GM18870 (cell line): ENCODE data around the gene AQP12A.
"Not testable (repeated sequence)": the region's sequence is repeated elsewhere in the genome, so short reads cannot be mapped to it uniquely, and the experiment has no call there.

ENCODE experiments used
- ATAC-seq: cut with Tn5 transposase; IDR thresholded peaks from one replicate; pipeline ENCODE4 v1.9.1; 2021; ENCODE audit warnings: moderate library complexity; ENCODE audit not compliant: unreplicated experiment

Gene AQP12A

DNA sequence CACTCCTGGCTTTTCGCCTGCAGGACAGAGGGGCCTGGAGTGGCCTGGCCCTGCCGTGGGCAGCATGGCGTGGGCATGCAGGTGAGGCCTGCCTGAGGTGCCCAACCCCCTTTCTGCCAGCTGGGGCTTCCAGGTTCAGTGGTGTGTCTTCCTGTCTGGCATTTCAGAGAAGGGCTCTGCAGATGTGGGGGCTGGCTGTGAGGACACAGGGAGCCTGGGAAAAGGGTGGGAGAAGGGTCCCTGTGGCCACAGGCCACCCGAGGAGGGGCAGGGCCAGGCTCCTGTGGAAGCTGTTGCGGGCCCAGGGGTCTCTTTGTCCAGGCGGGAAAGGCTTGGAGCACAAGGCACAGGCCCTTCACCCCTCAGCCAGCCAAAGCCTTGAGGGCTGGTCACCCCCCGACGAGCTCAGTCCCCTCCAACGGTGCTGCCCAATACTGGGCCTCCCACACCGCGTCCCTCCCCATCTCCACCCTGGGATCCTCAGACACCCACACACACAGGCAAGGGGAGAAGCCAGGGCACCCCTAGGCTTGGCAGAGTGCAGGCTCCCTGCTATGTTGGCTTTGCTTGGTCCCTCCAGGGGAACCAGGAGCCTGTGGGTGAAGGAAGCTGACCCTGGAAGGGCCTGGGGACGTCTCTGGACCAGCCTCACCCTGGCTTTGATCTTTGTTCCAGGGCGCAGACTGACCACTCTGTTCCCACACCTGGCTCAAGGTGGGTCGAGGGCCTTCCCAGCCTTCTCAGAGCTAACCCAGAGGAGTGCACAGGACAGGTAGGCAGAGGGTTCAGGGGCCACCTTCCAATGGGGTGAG is 3.7 kb upstream of the AQP12A start:
- ATAC-seq: no peak

DNA sequence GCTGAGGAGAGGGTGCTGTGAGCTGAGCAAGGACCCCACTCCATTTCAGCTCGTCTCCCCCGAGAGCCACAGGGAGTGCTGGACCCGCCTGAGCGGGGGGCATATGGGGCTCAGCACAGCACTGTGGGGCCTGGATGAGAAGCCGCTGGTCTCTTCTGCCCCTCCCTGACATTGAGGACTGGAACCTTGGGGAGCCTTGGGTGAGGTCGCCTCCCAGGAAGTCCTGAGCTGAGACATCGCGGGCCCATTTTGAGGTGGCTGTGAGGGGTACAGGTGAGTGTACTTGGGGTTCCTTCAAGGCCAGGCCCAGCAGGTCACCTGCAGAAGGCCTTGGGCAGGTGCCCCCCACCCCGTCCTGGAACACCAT is 3.1 kb upstream of the AQP12A start:
- no peak for ATAC-seq

GRCh38 chr2:240689975-240690374 is 1.7 kb upstream of the AQP12A start:
- ATAC-seq: no peak

DNA sequence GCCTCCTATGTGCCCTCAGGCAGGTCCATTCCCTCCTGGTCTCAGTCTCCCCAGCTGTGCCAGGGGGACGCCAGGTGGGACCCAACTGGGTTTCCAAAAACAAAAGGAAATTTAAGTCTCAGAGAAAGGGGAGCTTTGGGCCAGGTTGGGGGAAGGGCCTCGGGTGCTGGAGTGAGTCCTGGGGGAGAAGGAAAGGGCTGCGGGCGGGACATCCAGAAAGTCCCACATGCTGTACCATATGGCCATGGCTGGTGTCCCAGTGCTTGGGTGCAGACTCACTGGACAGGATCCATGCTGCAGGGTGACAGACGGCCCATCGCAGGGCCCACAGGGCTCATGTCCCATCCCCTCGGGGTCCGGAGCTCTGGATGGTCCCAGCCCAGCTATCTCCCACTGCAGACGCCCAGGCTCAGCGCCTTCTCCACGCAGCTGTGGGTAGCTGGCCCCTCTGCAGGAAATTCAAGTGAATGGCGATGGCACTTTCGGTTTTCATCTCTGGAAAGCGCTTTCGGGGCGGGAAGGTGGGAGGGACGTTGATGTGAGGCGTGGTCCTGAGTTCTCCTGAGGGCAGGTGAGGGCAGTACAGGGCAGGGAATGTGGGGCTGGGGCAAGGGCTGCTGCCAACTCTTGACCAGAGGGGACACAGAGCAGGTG is 1.1 kb upstream of the AQP12A start:
- not testable (repeated sequence) for ATAC-seq

GRCh38 chr2:240691075-240691427 is 615 bp upstream of the AQP12A start:
- ATAC-seq: not testable (repeated sequence)

- not testable (repeated sequence) for ATAC-seq
Measured at GRCh38 chr2:240692583-240693561, 1.2 kb downstream of the AQP12A start.

DNA sequence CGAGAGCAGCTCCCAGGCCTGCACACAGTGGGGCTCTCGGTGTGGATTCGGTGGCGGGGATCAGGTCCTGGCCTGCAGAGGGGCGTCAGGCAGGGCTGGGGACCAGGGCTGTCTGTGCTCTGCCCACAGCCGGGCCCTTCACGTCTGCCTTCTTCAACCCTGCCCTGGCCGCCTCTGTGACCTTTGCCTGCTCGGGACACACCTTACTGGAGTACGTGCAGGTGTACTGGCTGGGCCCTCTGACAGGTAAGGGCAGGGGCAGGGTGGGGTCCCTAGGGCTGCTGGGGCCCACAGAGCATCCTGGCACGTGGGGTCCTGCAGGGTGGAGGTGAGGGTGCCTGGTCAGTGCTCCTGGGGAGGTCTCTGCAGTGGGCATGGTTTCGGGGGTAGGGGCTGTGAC is 2.6 kb downstream of the AQP12A start:
- not testable (repeated sequence) for ATAC-seq

- not testable (repeated sequence) for ATAC-seq
Measured at GRCh38 chr2:240695593-240695992, 3.9 kb downstream of the AQP12A start.

GRCh38 chr2:240696469-240696868 is 4.8 kb downstream of the AQP12A start:
- not testable (repeated sequence) for ATAC-seq

DNA sequence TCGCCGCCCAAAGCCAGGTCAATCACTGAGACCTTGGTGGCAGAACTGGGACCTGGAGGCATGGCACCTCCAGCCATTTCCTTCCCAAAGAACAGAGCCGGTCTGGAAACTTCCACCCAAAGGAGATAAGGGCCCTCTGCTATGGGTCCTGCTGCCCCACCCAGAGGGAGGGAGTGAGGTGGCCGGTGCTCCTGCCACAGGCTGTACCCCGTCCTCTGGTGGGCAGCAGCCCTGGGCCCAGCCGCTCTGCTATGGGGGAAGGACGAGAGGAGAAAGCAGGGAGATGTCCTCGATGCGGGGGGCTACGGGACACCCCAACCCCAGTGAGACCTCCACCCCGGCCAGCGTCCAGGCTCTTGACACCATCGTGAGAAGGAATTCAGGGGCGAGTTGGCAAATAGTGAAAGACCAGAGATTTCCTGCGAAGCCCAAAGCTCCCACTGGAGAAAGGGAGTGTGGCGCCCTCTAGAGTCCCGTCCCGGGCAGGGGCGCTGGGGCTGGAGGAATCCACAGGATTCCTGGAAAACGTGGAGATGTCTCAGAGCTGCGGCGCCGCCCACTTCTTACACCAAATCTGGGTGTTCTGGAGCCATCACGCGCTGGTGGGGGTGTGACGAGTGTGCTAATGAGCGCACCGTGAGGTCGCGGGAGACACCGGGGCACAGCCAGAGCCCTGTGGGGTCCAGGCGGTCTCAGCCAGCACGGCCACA is 7.3 kb downstream of the AQP12A start:
- ATAC-seq: not testable (repeated sequence)

DNA sequence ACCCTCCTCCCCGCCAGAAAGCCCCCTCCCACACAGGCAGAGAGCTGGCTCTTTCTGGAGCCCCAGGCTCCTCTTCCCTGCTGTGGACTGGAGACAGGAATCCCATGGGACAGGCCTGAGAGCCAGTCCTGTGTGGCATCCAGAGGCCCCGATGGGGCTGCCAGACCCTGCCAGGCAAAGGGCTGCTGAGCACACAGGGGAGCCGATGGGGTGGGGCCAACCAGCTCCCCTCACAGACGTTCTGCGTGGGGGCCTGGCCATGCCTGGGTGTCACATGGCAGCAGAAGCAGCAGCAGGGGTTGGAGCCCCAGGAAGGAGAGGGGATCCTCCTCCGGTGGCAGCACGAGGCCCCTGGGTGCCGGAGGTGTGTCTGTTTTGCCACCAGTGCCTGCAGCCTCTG is 8.2 kb downstream of the AQP12A start:
- not testable (repeated sequence) for ATAC-seq

GRCh38 chr2:240700616-240701015 is 8.9 kb downstream of the AQP12A start:
- ATAC-seq: not testable (repeated sequence)

- ATAC-seq: no peak
Measured at GRCh38 chr2:240701091-240701735, 9.5 kb downstream of the AQP12A start.

GRCh38 chr2:240701736-240702639 is 10.3 kb downstream of the AQP12A start:
- no peak for ATAC-seq

GRCh38 chr2:240702640-240703011 is 11.0 kb downstream of the AQP12A start:
- no peak for ATAC-seq

- ATAC-seq: no peak
Measured at GRCh38 chr2:240703417-240704341, 12.0 kb downstream of the AQP12A start.

DNA sequence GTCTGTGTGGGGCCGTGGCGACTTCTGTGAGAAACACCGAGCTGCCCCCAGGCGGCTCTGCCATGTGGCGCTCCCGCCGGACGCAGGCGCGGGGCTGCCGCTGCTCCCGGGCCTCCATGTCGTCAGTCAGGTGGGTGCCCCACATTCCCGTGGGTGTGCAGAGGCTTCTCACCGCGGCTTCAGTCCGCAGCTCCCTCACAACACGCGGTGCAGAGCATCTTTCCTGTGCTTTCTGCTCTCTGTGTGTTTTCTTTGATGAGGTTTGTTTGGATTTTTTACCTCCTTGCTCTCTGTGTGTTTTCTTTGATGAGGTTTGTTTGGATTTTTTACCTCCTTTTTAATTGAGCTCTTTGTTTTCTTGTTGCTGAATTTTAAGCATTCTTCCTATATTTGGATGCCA is 13.0 kb downstream of the AQP12A start:
- ATAC-seq: no peak

DNA sequence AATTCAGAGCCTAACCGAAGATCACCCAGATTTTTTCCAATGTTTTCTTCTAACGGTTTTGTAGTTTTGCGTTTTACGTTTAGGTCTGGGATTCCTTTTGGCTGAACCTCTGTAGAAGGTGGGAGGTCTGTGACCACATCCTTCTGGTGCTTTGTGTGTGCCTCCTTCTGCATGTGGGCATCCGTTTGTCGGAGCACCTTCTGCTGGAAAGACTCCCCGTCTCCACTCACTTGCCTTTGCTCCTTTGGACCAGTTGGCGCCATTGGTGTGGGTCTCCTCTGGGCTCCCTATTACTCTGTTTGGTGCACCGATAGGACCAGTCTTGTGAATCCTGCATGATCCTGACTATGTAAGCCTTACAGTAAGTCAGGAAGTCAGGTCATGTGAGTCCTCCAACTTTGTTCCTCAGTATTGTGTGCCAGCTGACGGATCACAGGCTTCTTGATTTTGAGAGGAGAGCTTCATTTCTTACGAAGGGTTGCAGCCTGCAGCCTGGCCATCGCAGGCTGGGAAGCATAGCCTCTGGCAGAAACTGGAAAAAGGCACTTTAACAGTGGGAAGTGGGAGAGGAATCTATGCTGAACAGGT is 13.6 kb downstream of the AQP12A start:
- no peak for ATAC-seq
